Effector memory CD4-positive, alpha-beta T cell (primary cell): ENCODE results near the gene ARRDC4.

Experiments
- DNase-seq, 3 donors: peaks; one replicate each; pipeline ENCODE4 v3.0.0-alpha.2; 2020
- H3K27ac ChIP-seq: 2 replicates; pipeline ENCODE4 v1.7.0; 2013; ENCODE audit warnings: mild to moderate bottlenecking, low read length, moderate library complexity; ENCODE audit not compliant: insufficient read depth, poor library complexity, severe bottlenecking
- H3K27me3 ChIP-seq: replicated peaks from 2 replicates; pipeline ENCODE4 v1.7.0; 2013; ENCODE audit warnings: mild to moderate bottlenecking, low read length; ENCODE audit not compliant: insufficient read depth, control insufficient read depth, poor library complexity, severe bottlenecking
- H3K36me3 ChIP-seq: 2 replicates; pipeline ENCODE4 v1.7.0; 2013; ENCODE audit warnings: mild to moderate bottlenecking, low read length, moderate library complexity; ENCODE audit not compliant: control insufficient read depth, insufficient read depth
- H3K4me1 ChIP-seq: 2 replicates; pipeline ENCODE4 v1.7.0; 2013; ENCODE audit warnings: low read length, mild to moderate bottlenecking; ENCODE audit not compliant: control insufficient read depth, insufficient read depth, poor library complexity, severe bottlenecking
- H3K4me3 ChIP-seq: 2 replicates; pipeline ENCODE4 v1.7.0; 2013; ENCODE audit warnings: low read length, low read depth, mild to moderate bottlenecking; ENCODE audit not compliant: insufficient read depth, poor library complexity, severe bottlenecking
- H3K9me3 ChIP-seq: 2 replicates; pipeline ENCODE4 v1.7.0; 2013; ENCODE audit warnings: mild to moderate bottlenecking, low read length, moderate library complexity; ENCODE audit not compliant: control insufficient read depth

Gene ARRDC4

GRCh38 chr15:98005659-98006058 lies 45.2 kb downstream of the ARRDC4 start:
- no peak for DNase-seq
- Histone ChIP-seq H3K36me3 (no peaks in the 10 kb centered on the region), H3K27ac (no peak overlapping the region)

DNA sequence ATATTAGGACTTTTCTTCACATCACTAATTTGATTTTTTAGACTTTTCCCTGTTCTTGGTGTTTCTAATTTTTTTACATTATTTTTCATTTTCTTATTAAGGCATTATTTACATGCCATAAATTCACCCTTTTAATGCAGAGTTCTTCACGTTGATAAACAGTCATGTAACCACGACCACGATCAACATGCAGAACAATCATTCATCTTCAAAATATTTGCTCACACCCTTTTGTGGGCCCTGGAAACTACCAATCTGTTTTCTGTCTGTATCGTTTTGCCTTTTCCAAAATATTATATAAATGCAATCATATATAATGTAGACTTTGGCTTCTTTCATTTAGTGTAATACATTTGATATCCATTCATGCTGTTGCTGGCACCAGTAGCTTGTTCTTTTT lies 48.7 kb downstream of the ARRDC4 start:
- H3K9me3 ChIP-seq: no peaks in the 10 kb centered on the region
- no peaks in the 10 kb centered on the region for H3K36me3 ChIP-seq
- no peak for DNase-seq
- no peak overlapping the region for H3K27ac ChIP-seq
- H3K4me1 ChIP-seq: no peaks in the 10 kb centered on the region
- H3K27me3 ChIP-seq: no peaks in the 10 kb centered on the region
- no peak overlapping the region for H3K4me3 ChIP-seq

More at GRCh38 chr15:98005659-98006058, 45.2 kb downstream of the ARRDC4 start:
- Histone ChIP-seq H3K4me1 (no peaks in the 10 kb centered on the region), H3K9me3 (no peaks in the 10 kb centered on the region), H3K4me3 (no peak overlapping the region), H3K27me3 (no peaks in the 10 kb centered on the region)

DNA sequence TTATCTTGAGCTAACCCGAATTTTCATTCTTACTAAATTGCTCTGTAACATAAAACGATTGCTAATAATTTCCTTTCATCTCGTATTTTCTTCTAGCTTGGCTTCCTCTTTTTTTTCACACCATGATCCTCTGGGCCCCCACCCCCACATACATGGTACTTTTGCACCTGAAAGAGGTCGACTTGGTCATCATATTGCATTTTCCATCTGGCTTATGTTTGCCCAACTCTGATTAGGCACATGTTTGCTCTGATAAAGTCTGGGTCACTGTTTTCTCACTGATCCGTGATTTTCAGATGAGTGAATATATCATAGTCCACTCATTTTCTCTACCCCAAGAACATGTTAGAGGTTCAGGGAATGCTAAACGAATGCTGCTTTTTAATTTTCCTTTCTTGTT lies 49.5 kb downstream of the ARRDC4 start:
- H3K27me3 ChIP-seq: no peaks in the 10 kb centered on the region
- H3K27ac ChIP-seq: no peak overlapping the region
- no peaks in the 10 kb centered on the region for H3K9me3 ChIP-seq
- no peaks in the 10 kb centered on the region for H3K4me1 ChIP-seq
- DNase-seq: no peak
- H3K36me3 ChIP-seq: no peaks in the 10 kb centered on the region
- no peak overlapping the region for H3K4me3 ChIP-seq

DNA sequence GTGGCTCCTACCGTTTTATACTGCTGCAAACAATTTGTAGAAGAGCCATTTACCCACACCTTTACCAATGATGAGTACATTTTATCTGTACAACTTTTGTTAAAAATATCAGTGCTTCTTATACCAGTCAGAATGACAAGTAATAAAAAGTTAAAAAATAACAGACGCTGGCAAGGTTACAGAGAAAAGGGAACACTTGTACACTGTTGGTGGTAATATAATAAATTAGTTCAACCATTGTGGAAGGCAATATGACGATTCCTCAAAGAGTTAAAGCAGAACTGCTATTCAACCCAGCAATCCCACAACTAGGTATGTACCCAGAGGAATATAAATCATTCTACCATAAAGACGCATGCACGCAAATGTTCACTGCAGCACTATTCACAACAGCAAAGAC lies 51.9 kb downstream of the ARRDC4 start:
- no peaks in the 10 kb centered on the region for H3K27me3 ChIP-seq
- no peak for DNase-seq
- no peaks in the 10 kb centered on the region for H3K36me3 ChIP-seq
- H3K4me1 ChIP-seq: no peaks in the 10 kb centered on the region
- H3K27ac ChIP-seq: no peak overlapping the region
- no peak overlapping the region for H3K4me3 ChIP-seq
- no peaks in the 10 kb centered on the region for H3K9me3 ChIP-seq

- Histone ChIP-seq H3K27me3 (no peaks in the 10 kb centered on the region), H3K36me3 (no peaks in the 10 kb centered on the region), H3K27ac (no peak overlapping the region), H3K4me1 (no peaks in the 10 kb centered on the region), H3K9me3 (no peaks in the 10 kb centered on the region), H3K4me3 (no peak overlapping the region)
- DNase-seq: no peak
Observed at GRCh38 chr15:98013631-98014030, 53.1 kb downstream of the ARRDC4 start.

DNA sequence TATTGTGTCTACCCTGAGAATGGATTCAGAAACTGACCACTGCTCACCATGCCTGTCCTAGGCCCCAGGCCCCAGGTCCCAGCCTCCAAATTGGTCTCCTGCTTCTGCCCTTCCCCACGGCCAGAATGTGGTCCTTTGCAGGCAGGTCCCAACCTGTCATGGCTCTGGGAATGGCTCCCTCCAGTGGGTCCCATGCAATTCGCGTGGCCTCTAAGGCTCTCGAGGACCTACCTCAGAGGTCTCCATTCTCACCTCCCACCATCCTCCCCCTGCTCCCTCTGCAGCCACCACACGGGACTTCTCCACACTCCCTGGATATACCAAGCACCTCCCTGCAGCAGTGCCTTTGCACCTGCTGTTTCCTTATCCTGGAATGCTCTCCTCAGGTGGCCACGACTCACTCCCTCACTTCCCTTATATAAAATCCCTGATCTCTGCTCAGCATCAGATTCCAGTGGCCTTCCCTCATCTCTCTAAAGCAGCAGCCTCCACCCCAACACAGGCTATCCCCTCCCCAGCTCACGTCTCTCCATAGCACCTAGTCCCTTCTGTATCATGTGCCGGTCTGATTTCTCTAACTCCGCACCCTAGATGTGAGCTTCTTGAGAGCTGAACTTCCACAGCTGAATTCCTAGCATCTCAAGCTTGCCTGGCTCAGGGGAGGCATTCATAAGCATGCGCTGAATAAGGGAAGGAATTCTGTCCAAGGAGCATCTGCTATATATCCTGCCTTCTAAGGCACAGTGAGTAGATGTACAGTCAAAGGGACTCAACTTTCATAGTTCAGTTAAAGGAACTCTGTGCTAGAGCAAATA lies 56.9 kb downstream of the ARRDC4 start:
- Histone ChIP-seq H3K9me3 (no peaks in the 10 kb centered on the region), H3K4me3 (no peak overlapping the region), H3K27me3 (no peaks in the 10 kb centered on the region), H3K4me1 (no peaks in the 10 kb centered on the region), H3K27ac (no peak overlapping the region), H3K36me3 (no peaks in the 10 kb centered on the region)
- no peak for DNase-seq

DNA sequence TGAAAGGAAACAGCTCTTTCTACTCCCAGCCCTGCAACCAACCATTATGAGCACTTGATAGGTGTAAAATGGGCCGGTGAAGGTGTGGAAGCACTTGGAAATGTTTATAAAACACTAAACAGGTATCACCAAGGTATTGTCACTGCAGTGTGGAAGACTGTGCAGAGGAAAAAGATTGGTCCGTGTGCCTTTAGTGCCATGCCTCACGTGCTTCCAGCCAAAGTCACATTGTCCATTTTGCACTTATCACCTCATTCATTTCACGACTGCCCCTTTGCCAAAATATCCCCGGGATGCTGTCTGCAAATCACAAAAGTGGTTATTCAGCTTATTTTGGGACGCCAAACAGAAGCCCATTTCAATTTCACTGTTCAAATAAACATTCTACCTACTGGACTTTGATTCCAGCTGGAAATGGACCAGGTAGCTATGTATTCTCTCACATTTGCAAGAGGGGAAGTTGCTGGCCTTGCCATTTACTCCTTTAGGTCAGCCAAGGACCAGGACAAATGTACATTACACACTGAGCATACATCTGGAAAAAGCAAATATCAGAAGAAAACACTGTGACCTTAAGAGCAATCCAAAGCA lies 58.4 kb downstream of the ARRDC4 start:
- H3K9me3 ChIP-seq: no peaks in the 10 kb centered on the region
- H3K4me1 ChIP-seq: no peaks in the 10 kb centered on the region
- no peak overlapping the region for H3K27ac ChIP-seq
- DNase-seq: no peak
- no peak overlapping the region for H3K4me3 ChIP-seq
- no peaks in the 10 kb centered on the region for H3K36me3 ChIP-seq
- H3K27me3 ChIP-seq: no peaks in the 10 kb centered on the region
